Neutrophil (primary cell): ENCODE results near the gene DCAF11.

Experiments used
- H3K27ac ChIP-seq: fragments of 200-600 bp; sonication (generic); 2 replicates; pipeline ENCODE4 v1.5.1; 2016; ENCODE audit warnings: mild to moderate bottlenecking, moderate library complexity
- H3K27me3 ChIP-seq: fragments of 200-600 bp; sonication (generic); 2 replicates; pipeline ENCODE4 v1.6.0; 2016; ENCODE audit warnings: mild to moderate bottlenecking
- H3K36me3 ChIP-seq: fragments of 200-600 bp; sonication (generic); 2 replicates; pipeline ENCODE4 v1.5.1; 2017
- H3K4me1 ChIP-seq, 2 experiments: fragments of 200-600 bp in 1 of 2; sonication (generic) in 1 of 2; 1 replicate in 1 of 2; 2 replicates in 1 of 2; pipeline versions ENCODE4 v1.5.1 to v1.6.1; 2013 to 2016; ENCODE audit warnings: low read depth in 1 of 2, low read length in 1 of 2, mild to moderate bottlenecking in 1 of 2, moderate library complexity in 1 of 2; ENCODE audit not compliant: control insufficient read depth in 1 of 2, insufficient read depth in 1 of 2
- H3K4me3 ChIP-seq, 2 experiments: fragments of 200-600 bp in 1 of 2; sonication (generic) in 1 of 2; 1 replicate in 1 of 2; 2 replicates in 1 of 2; pipeline ENCODE4 v1.5.1; 2013 to 2016; ENCODE audit warnings: low read depth in 1 of 2, low read length in 1 of 2, mild to moderate bottlenecking in 1 of 2, moderate library complexity in 1 of 2
- H3K9me3 ChIP-seq: fragments of 200-600 bp; sonication (generic); 2 replicates; pipeline ENCODE4 v1.5.1; 2016
- TF ChIP-seq, protein P1 (sequence below): fragments of 200-600 bp; sonication (generic); IDR thresholded peaks from 2 replicates; pipeline ENCODE4 v1.5.1; 2016; ENCODE audit warnings: antibody characterized with exemption

Gene DCAF11

GRCh38 chr14:24068711-24069410 lies 45.7 kb upstream of the DCAF11 start:
- Histone ChIP-seq H3K27ac (no peak overlapping the region), H3K4me1 (peaks cover 24 to 27% of the 10 kb centered on the region in 2 experiments), H3K4me3 (no peak overlapping the region), H3K27me3 (no peaks in the 10 kb centered on the region), H3K36me3 (no peaks in the 10 kb centered on the region), H3K9me3 (no peaks in the 10 kb centered on the region)
- TF ChIP-seq, protein P1, sequence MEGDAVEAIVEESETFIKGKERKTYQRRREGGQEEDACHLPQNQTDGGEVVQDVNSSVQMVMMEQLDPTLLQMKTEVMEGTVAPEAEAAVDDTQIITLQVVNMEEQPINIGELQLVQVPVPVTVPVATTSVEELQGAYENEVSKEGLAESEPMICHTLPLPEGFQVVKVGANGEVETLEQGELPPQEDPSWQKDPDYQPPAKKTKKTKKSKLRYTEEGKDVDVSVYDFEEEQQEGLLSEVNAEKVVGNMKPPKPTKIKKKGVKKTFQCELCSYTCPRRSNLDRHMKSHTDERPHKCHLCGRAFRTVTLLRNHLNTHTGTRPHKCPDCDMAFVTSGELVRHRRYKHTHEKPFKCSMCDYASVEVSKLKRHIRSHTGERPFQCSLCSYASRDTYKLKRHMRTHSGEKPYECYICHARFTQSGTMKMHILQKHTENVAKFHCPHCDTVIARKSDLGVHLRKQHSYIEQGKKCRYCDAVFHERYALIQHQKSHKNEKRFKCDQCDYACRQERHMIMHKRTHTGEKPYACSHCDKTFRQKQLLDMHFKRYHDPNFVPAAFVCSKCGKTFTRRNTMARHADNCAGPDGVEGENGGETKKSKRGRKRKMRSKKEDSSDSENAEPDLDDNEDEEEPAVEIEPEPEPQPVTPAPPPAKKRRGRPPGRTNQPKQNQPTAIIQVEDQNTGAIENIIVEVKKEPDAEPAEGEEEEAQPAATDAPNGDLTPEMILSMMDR = no peak

DNA sequence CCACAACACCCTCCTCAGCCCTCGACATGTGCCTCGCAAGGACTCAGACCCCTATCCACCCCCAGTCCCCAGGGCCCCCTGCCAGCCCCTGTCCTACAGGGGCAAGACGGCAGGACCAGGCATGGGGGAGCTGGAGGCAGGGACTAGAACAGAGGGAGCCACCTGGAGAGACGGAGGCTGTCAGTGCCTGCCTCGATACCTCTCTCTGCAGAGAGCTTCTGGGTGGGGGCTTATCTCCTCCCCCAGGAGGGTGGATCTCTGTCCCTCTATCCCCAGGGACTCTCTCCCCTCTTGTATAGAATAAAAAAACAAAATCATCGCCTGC lies 45.2 kb upstream of the DCAF11 start:
- Histone ChIP-seq H3K9me3 (no peaks in the 10 kb centered on the region), H3K27me3 (no peaks in the 10 kb centered on the region), H3K36me3 (no peaks in the 10 kb centered on the region), H3K27ac (no peak overlapping the region), H3K4me1 (peaks cover 24 to 27% of the 10 kb centered on the region in 2 experiments), H3K4me3 (no peak overlapping the region)
- TF ChIP-seq, protein P1 = no peak

- TF ChIP-seq, protein P1 = no peak
- no peaks in the 10 kb centered on the region for H3K27me3 ChIP-seq
- H3K27ac ChIP-seq = no peak overlapping the region
- no peaks in the 10 kb centered on the region for H3K9me3 ChIP-seq
- no peaks in the 10 kb centered on the region for H3K36me3 ChIP-seq
- H3K4me1 ChIP-seq = peaks cover 24 to 27% of the 10 kb centered on the region in 2 experiments
- no peak overlapping the region for H3K4me3 ChIP-seq
These were observed 44.1 kb upstream of the DCAF11 start for GRCh38 chr14:24070285-24071143.

DNA sequence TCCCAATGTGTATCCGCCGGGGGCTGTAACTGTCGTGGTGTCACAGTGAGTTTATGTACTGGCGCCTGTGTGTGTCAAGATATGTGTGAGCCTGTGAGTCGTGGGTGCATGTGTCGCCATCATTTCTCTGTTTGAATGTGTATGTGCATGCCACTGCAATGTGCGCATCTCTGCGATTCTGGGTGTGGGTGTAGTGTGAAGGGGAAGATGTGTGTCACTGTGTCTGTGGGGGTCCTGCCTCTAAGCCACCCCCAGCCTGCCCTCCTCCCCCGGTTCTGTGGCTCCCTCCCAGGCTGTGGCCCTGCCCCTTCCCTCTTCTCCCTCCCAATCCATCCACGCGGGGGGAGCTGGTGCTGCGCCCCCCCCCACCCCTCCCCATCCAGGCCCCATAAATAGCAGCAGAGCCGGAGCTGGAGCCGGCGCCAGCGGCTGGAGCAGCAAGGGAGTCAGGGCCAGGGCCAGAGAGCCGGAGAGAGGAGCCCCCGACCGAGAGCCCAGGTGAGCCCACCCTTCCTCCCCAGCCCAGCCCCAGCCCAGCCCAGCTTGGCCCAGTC lies 43.4 kb upstream of the DCAF11 start, which contains the start of gene CPNE6:
TSS of gene CPNE6 (plus strand) at position 419 of the 554 bp plus-strand sequence. CDS start 1,375 bp downstream, outside the sequence.
- Histone ChIP-seq H3K27ac (no peak within 1 kb of the TSS), H3K4me3 (no peak within 1 kb of the TSS), H3K27me3 (no peaks in the 10 kb centered on the region), H3K9me3 (no peaks in the 10 kb centered on the region), H3K36me3 (no peaks in the 10 kb centered on the region), H3K4me1 (peaks cover 24 to 27% of the 10 kb centered on the region in 2 experiments)
- TF ChIP-seq, protein P1 = no peak

- Histone ChIP-seq H3K9me3 (no peaks in the 10 kb centered on the region), H3K36me3 (no peaks in the 10 kb centered on the region), H3K4me1 (peaks cover 24 to 27% of the 10 kb centered on the region in 2 experiments), H3K4me3 (no peak overlapping the region), H3K27me3 (no peaks in the 10 kb centered on the region), H3K27ac (no peak overlapping the region)
- TF ChIP-seq, protein P1 = no peak
These were observed 42.6 kb upstream of the DCAF11 start for GRCh38 chr14:24071836-24072430.
